OCI-LY1 (cell line): ENCODE measurements around the gene SCYGR7.

Experiments
- CTCF ChIP-seq: fragments of 200-600 bp; sonication (generic), shearing (Covaris generic); IDR thresholded peaks from 2 replicates; pipeline ENCODE4 v1.5.1; 2017; ENCODE audit warnings: mild to moderate bottlenecking, antibody characterized with exemption, low read length, moderate library complexity, mixed read lengths
- EZH2 ChIP-seq: fragments of 200-600 bp; sonication (generic), shearing (Covaris generic); IDR thresholded peaks from 2 replicates; pipeline ENCODE4 v1.8.0; 2017; ENCODE audit warnings: borderline replicate concordance, mixed run types, mild to moderate bottlenecking, antibody characterized with exemption, low read length, moderate library complexity, mixed read lengths

GRCh38 chr2:227707390-227707789 lies 20.7 kb upstream of the SCYGR7 start:
- no peak for TF ChIP-seq CTCF
- no peak for TF ChIP-seq EZH2
